Endothelial cell of umbilical vein (primary cell): ENCODE results near the gene CDHR5. TPM values are rescaled to one million over a fixed set of nuclear protein-coding genes. Genes with fewer than 3 reads are reported as not detected.

Source experiments
- BruUV-seq: library from RNA; stranded (reverse); fragments of 400-500 nt; replicated peaks from 2 replicates; lab custom pipeline; 2021; lab: Mats Ljungman, UMichigan
- CTCF ChIA-PET: fragments of 300-600, 350-600 bp; sonication (Branson Sonifier 250); formaldehyde crosslinking; loops from one replicate; lab custom pipeline; 2021; ENCODE audit warnings: antibody characterized with exemption, inconsistent platforms; lab: Charles Lee
- POLR2A ChIA-PET: fragments of 300-600, 350-600 bp; sonication (Branson Sonifier 250); formaldehyde crosslinking; loops from one replicate; lab custom pipeline; 2021; ENCODE audit warnings: antibody characterized with exemption, inconsistent platforms; lab: Charles Lee
- DNase-seq: peaks from one replicate; pipeline ENCODE4 v3.0.0-alpha.2; 2011; ENCODE audit warnings: low read depth, low spot score
- FAIRE-seq: peaks from 2 replicates; lab custom pipeline; 2011; peaks lifted over from hg19 to GRCh38; lab: Jason Lieb, UNC
- H2AFZ ChIP-seq: 2 replicates; pipeline ENCODE4 v1.6.0; 2012; ENCODE audit warnings: low read depth, low read length, control low read depth, inconsistent platforms
- H3K27ac ChIP-seq: 2 replicates; pipeline ENCODE4 v1.5.1; 2011; ENCODE audit warnings: low read depth, mild to moderate bottlenecking, control low read depth, low read length, moderate library complexity; ENCODE audit not compliant: insufficient read depth
- H3K27me3 ChIP-seq, 2 experiments: 2 replicates each; pipeline versions ENCODE4 v1.6.0 to v1.6.1; 2011; ENCODE audit warnings: low read length in 2 of 2, mixed read lengths in 1 of 2; ENCODE audit not compliant: control insufficient read depth in 2 of 2, insufficient read depth in 2 of 2
- H3K36me3 ChIP-seq, 2 experiments: 2 replicates in 1 of 2; 3 replicates in 1 of 2; pipeline ENCODE4 v1.5.1; 2011; ENCODE audit warnings: low read length in 2 of 2, mild to moderate bottlenecking in 1 of 2, moderate library complexity in 1 of 2; ENCODE audit not compliant: control insufficient read depth in 2 of 2, insufficient read depth in 2 of 2; ENCODE audit errors: extremely low read depth in 1 of 2
- H3K4me1 ChIP-seq: 3 replicates; pipeline ENCODE4 v1.5.1; 2011; ENCODE audit warnings: mild to moderate bottlenecking, low read length; ENCODE audit not compliant: control insufficient read depth, insufficient read depth; ENCODE audit errors: extremely low read depth
- H3K4me2 ChIP-seq: 2 replicates; pipeline ENCODE4 v1.6.1; 2011; ENCODE audit warnings: low read length, control low read depth, mixed read lengths; ENCODE audit not compliant: insufficient read depth
- H3K4me3 ChIP-seq, 3 experiments: fragments of 200-600 bp in 1 of 3; sonication (generic), shearing (Covaris generic) in 1 of 3; replicated peaks in 1 of 3; 2 replicates each; pipeline ENCODE4 v1.5.1; 2011 to 2016; ENCODE audit warnings: control low read depth in 3 of 3, low read length in 3 of 3, mild to moderate bottlenecking in 2 of 3, inconsistent platforms in 1 of 3, low read depth in 1 of 3, moderate library complexity in 1 of 3; ENCODE audit not compliant: insufficient read depth in 1 of 3
- H3K79me2 ChIP-seq: 2 replicates; pipeline ENCODE4 v1.6.0; 2012; ENCODE audit warnings: low read length, inconsistent platforms; ENCODE audit not compliant: control insufficient read depth, insufficient read depth
- H3K9ac ChIP-seq: replicated peaks from 2 replicates; pipeline ENCODE3; 2011; ENCODE audit warnings: low read length, control low read depth; ENCODE audit not compliant: insufficient read depth; ENCODE audit errors: extremely low read depth
- H3K9me1 ChIP-seq: replicated peaks from 3 replicates; pipeline ENCODE4 v1.6.0; 2011; ENCODE audit warnings: mild to moderate bottlenecking, low read length; ENCODE audit not compliant: control insufficient read depth, insufficient read depth; ENCODE audit errors: extremely low read depth
- H3K9me3 ChIP-seq: replicated peaks from 2 replicates; pipeline ENCODE4 v1.5.1; 2012; ENCODE audit warnings: low read length, inconsistent platforms; ENCODE audit not compliant: control insufficient read depth, insufficient read depth
- H4K20me1 ChIP-seq: replicated peaks from 2 replicates; pipeline ENCODE3; 2011; ENCODE audit warnings: mild to moderate bottlenecking, low read length; ENCODE audit not compliant: control insufficient read depth, insufficient read depth; ENCODE audit errors: extremely low read depth
- EZH2 ChIP-seq: IDR thresholded peaks from 2 replicates; pipeline ENCODE4 v1.6.1; 2012; ENCODE audit warnings: borderline replicate concordance, low read depth, mild to moderate bottlenecking, moderate library complexity, low read length, inconsistent platforms; ENCODE audit not compliant: severe bottlenecking
- FOS ChIP-seq: IDR thresholded peaks from 2 replicates; pipeline ENCODE4 v1.6.1; 2011; ENCODE audit warnings: mild to moderate bottlenecking, low read length, moderate library complexity, borderline replicate concordance; ENCODE audit not compliant: insufficient read depth
- GATA2 ChIP-seq: IDR thresholded peaks from 2 replicates; pipeline ENCODE4 v1.7.0; 2011; ENCODE audit warnings: low read depth, mild to moderate bottlenecking, moderate library complexity, mixed read lengths, low read length; ENCODE audit not compliant: insufficient read length, insufficient read depth
- JUN ChIP-seq: IDR thresholded peaks from 2 replicates; pipeline ENCODE4 v1.6.1; 2011; ENCODE audit warnings: borderline replicate concordance, low read depth; ENCODE audit not compliant: insufficient read length, insufficient read depth
- MYC ChIP-seq: IDR thresholded peaks from one replicate; pipeline ENCODE4 v1.6.1; 2011; ENCODE audit warnings: mild to moderate bottlenecking, low read depth, low read length
- POLR2A ChIP-seq: IDR thresholded peaks from 2 replicates; pipeline ENCODE4 v1.6.1; 2012; ENCODE audit warnings: low read depth, mild to moderate bottlenecking, control low read depth, low read length
- POLR2AphosphoS5 ChIP-seq: IDR thresholded peaks from 2 replicates; pipeline ENCODE4 v1.6.1; 2012; ENCODE audit warnings: low read depth, mild to moderate bottlenecking, control low read depth, low read length, moderate library complexity; ENCODE audit not compliant: insufficient read depth
- dilution Hi-C: fragments of 300-500 bp; cut with MboI; formaldehyde crosslinking; loops from one replicate; pipeline ENCODE4 v1.15.0; 2019; ENCODE audit warnings: low sequenced_read_pairs; ENCODE audit not compliant: extremely low pct_ligation_motif_present
- intact Hi-C: fragments of 100-400 bp; cut with micrococcal nuclease; formaldehyde crosslinking; loops from one replicate; pipeline ENCODE4 v1.10.0; 2022
- polyA plus RNA-seq, 4 experiments: library from polyadenylated mRNA; depleted of rRNA in 3 of 4; stranded (reverse) in 3 of 4; unstranded in 1 of 4; fragments of >200 nt; gene quantifications; 2 replicates each; pipeline versions ENCODE4 v1.2.1 to v1.2.3, GENCODE V29; 2011 to 2012; ENCODE audit warnings: missing spikeins in 1 of 4
- total RNA-seq: library from RNA; stranded (reverse); gene quantifications from 2 replicates; pipeline ENCODE4 v1.2.3, GENCODE V29; 2021
- TF ChIP-seq, protein P1 (sequence below): IDR thresholded peaks from 2 replicates; pipeline ENCODE4 v1.6.1; 2011; ENCODE audit not compliant: insufficient read depth, insufficient read length
- TF ChIP-seq, protein P2 (sequence below), 2 donors: IDR thresholded peaks; 1 replicate in 1 of 2; 2 replicates in 1 of 2; pipeline ENCODE4 v1.5.1; 2011; ENCODE audit warnings: low read length in 2 of 2, mild to moderate bottlenecking in 2 of 2, moderate library complexity in 2 of 2, control low read depth in 1 of 2, inconsistent platforms in 1 of 2, low read depth in 1 of 2; ENCODE audit not compliant: insufficient read depth in 1 of 2; ENCODE audit errors: extremely low read depth in 1 of 2

The CDHR5 gene
- total and polyA plus RNA-seq, 2 donors (not counting 3 experiments of a cell fraction or from before 2014, with no cell fraction given) = not detected

DNA sequence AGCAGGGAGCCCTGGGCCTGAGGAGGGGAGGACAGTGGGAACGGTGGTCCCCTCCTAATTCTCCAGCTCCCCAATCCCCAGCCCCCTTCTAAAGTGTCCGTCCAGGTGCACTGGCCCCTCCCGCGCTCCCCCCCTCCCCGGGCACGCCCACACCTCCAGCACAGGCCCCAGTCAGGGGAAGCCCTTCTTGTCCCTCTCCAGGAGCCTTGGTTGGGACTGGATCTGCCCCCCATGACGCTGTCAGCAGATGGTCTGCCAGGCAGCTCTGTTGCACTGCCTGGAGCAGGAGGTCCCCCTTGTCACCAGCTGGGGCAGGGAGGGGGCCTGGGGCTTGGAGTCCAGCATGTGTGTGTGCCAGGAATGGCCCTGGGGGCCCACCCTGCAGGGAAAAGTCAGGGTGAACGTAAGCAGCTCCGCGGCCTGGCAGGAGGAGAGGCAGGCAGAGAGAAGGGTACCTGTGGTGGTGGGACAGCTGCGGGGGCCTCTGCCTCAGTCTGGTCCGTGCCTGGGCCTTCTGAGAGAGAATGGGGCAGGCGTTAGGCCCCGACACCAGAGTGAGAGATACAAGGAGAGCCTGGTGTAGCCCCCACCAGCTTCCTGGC is 10.6 kb downstream of the CDHR5 start:
- ChIA-PET CTCF (no interaction called here), POLR2A (no interaction called here)
- Histone ChIP-seq H3K36me3 (peaks cover 3 to 32% of the 10 kb centered on the region in 2 experiments), H3K9me3 (no peaks in the 10 kb centered on the region), H3K4me1 (peaks cover 6% of the 10 kb centered on the region), H3K27ac (no peak overlapping the region), H2AFZ (no peak overlapping the region), H3K79me2 (no peaks in the 10 kb centered on the region), H3K4me3 (no peak overlapping the region), H3K4me2 (no peak overlapping the region), H3K9ac (no peak overlapping the region), H3K9me1 (no peaks in the 10 kb centered on the region), H3K27me3 (no peaks in the 10 kb centered on the region), H4K20me1 (no peaks in the 10 kb centered on the region)
- DNase-seq = no peak
- FAIRE-seq = no peak
- TF ChIP-seq, protein P1, sequence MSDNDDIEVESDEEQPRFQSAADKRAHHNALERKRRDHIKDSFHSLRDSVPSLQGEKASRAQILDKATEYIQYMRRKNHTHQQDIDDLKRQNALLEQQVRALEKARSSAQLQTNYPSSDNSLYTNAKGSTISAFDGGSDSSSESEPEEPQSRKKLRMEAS = no peak
- TF ChIP-seq MYC (no peak), POLR2A (no peak), GATA2 (no peak), EZH2 (no peak), JUN (no peak), FOS (no peak), POLR2AphosphoS5 (no peak)
- TF ChIP-seq, protein P2, sequence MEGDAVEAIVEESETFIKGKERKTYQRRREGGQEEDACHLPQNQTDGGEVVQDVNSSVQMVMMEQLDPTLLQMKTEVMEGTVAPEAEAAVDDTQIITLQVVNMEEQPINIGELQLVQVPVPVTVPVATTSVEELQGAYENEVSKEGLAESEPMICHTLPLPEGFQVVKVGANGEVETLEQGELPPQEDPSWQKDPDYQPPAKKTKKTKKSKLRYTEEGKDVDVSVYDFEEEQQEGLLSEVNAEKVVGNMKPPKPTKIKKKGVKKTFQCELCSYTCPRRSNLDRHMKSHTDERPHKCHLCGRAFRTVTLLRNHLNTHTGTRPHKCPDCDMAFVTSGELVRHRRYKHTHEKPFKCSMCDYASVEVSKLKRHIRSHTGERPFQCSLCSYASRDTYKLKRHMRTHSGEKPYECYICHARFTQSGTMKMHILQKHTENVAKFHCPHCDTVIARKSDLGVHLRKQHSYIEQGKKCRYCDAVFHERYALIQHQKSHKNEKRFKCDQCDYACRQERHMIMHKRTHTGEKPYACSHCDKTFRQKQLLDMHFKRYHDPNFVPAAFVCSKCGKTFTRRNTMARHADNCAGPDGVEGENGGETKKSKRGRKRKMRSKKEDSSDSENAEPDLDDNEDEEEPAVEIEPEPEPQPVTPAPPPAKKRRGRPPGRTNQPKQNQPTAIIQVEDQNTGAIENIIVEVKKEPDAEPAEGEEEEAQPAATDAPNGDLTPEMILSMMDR (IDR thresholded peaks at IDR 0.05; ENCODE audit: extremely low read depth in 1 of 2, insufficient read depth in 1 of 2, low read depth in 1 of 2, low read length in 2 of 2) = no peak
- dilution Hi-C loops = no loop called here
- BruUV-seq = no TSS peak
- intact Hi-C loops = loop anchor here (5.0 kb wide), 1 partner anchor 37 kb away; the partner anchor contains the start of gene PHRF1
